ENCODE data around the gene CRADD.

Gene CRADD

GRCh38 chr12:93746572-93747168 is 69.5 kb downstream of the CRADD start:
- TF ChIP-seq ZNF791 (tag by site-specific recombination; IDR thresholded peaks at IDR 0.05), result no peak
- TF ChIP-seq, protein P1, sequence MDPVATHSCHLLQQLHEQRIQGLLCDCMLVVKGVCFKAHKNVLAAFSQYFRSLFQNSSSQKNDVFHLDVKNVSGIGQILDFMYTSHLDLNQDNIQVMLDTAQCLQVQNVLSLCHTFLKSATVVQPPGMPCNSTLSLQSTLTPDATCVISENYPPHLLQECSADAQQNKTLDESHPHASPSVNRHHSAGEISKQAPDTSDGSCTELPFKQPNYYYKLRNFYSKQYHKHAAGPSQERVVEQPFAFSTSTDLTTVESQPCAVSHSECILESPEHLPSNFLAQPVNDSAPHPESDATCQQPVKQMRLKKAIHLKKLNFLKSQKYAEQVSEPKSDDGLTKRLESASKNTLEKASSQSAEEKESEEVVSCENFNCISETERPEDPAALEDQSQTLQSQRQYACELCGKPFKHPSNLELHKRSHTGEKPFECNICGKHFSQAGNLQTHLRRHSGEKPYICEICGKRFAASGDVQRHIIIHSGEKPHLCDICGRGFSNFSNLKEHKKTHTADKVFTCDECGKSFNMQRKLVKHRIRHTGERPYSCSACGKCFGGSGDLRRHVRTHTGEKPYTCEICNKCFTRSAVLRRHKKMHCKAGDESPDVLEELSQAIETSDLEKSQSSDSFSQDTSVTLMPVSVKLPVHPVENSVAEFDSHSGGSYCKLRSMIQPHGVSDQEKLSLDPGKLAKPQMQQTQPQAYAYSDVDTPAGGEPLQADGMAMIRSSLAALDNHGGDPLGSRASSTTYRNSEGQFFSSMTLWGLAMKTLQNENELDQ (tag by site-specific recombination; IDR thresholded peaks at IDR 0.05; ENCODE audit: low read depth), result no peak
- TF ChIP-seq REPIN1 (tag by site-specific recombination; IDR thresholded peaks at IDR 0.05; ENCODE audit: low read depth), result no peak
- no peak for TF ChIP-seq PRDM10 (tag by site-specific recombination; IDR thresholded peaks at IDR 0.05)
- Histone ChIP-seq H3K9me3 (ENCODE audit: control insufficient read depth, insufficient read depth, low read depth, low read length) (no peaks in the 10 kb centered on the region), H3K36me3 (ENCODE audit: control insufficient read depth in 2 of 2, insufficient read depth in 1 of 2, low read length in 2 of 2) (no peaks in the 10 kb centered on the region), H3K4me1 (ENCODE audit: control insufficient read depth, insufficient read depth, low read length) (no peaks in the 10 kb centered on the region), H3K27ac (ENCODE audit: extremely low read depth, low read depth, low read length) (no peak overlapping the region), H3K4me3 (ENCODE audit: low read depth, low read length) (no peak overlapping the region)
- POLR2A ChIA-PET, result no interaction called here
- CTCF ChIA-PET, result no interaction called here

GRCh38 chr12:93748672-93749383 is 71.7 kb downstream of the CRADD start:
- CTCF ChIA-PET, result no interaction called here
- Histone ChIP-seq H3K36me3 (ENCODE audit: control insufficient read depth in 2 of 2, insufficient read depth in 1 of 2, low read length in 2 of 2) (no peaks in the 10 kb centered on the region), H3K9me3 (ENCODE audit: control insufficient read depth, insufficient read depth, low read depth, low read length) (no peaks in the 10 kb centered on the region), H3K27ac (ENCODE audit: extremely low read depth, low read depth, low read length) (no peak overlapping the region), H3K4me3 (ENCODE audit: low read depth, low read length) (no peak overlapping the region), H3K4me1 (ENCODE audit: control insufficient read depth, insufficient read depth, low read length) (no peaks in the 10 kb centered on the region)
- POLR2A ChIA-PET, result no interaction called here
- TF ChIP-seq HOXC10 (CRISPR knock-in tag; IDR thresholded peaks at IDR 0.05) (no peak), ZNF621 (tag by site-specific recombination; IDR thresholded peaks at IDR 0.05) (no peak)

DNA sequence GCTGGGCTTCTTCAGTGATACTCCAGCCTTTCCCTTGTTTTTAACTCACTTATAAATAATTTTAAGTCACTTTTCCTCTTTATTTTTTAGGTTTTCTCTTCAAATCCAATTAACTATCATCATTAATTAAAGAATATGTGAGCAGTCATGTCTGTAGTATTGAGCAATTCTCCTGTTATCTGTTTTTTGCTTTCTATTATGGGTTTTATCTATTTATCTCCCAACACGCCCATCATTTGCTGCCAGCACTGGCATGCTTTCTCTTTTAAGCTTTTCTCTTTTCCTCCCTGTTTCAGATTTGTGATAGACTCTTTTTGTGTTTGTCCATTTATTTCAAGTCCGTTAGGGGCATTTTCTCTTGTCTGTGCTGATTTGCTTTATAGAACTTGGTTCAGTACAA is 72.3 kb downstream of the CRADD start:
- H3K27ac ChIP-seq (ENCODE audit: extremely low read depth, low read depth, low read length), result no peak overlapping the region
- ChIA-PET POLR2A (no interaction called here), CTCF (no interaction called here)
- no peaks in the 10 kb centered on the region for H3K36me3 ChIP-seq (ENCODE audit: control insufficient read depth in 2 of 2, insufficient read depth in 1 of 2, low read length in 2 of 2)
- TF ChIP-seq GFI1B (tag by site-specific recombination; IDR thresholded peaks at IDR 0.05) (no peak), ZNF223 (tag by site-specific recombination; IDR thresholded peaks at IDR 0.05) (no peak)
- H3K4me3 ChIP-seq (ENCODE audit: low read depth, low read length), result no peak overlapping the region
- H3K4me1 ChIP-seq (ENCODE audit: control insufficient read depth, insufficient read depth, low read length), result no peaks in the 10 kb centered on the region
- no peaks in the 10 kb centered on the region for H3K9me3 ChIP-seq (ENCODE audit: control insufficient read depth, insufficient read depth, low read depth, low read length)

DNA sequence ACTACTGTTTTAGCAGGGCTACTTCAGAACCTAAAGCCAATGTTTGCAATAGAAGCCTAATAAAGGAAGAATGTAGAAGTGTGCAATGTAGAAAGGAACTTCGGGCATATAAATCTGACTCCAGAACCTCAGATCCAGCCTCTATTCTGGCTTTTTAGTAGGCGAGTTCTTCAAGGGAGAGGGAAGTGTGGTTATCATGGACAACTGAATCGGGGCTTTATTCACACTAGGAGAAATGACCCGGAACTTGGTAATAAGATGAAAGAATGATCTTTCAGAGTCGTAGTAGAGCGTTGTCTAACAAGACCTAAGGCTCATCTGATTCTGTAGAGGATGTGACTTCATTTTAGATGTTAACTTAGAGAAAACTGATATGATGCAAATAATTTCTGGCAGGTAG is 72.9 kb downstream of the CRADD start:
- H3K36me3 ChIP-seq (ENCODE audit: control insufficient read depth in 2 of 2, insufficient read depth in 1 of 2, low read length in 2 of 2), result no peaks in the 10 kb centered on the region
- no peaks in the 10 kb centered on the region for H3K4me1 ChIP-seq (ENCODE audit: control insufficient read depth, insufficient read depth, low read length)
- H3K4me3 ChIP-seq (ENCODE audit: low read depth, low read length), result no peak overlapping the region
- ChIA-PET POLR2A (no interaction called here), CTCF (no interaction called here)
- H3K9me3 ChIP-seq (ENCODE audit: control insufficient read depth, insufficient read depth, low read depth, low read length), result no peaks in the 10 kb centered on the region
- no peak overlapping the region for H3K27ac ChIP-seq (ENCODE audit: extremely low read depth, low read depth, low read length)
- TF ChIP-seq, protein P2, sequence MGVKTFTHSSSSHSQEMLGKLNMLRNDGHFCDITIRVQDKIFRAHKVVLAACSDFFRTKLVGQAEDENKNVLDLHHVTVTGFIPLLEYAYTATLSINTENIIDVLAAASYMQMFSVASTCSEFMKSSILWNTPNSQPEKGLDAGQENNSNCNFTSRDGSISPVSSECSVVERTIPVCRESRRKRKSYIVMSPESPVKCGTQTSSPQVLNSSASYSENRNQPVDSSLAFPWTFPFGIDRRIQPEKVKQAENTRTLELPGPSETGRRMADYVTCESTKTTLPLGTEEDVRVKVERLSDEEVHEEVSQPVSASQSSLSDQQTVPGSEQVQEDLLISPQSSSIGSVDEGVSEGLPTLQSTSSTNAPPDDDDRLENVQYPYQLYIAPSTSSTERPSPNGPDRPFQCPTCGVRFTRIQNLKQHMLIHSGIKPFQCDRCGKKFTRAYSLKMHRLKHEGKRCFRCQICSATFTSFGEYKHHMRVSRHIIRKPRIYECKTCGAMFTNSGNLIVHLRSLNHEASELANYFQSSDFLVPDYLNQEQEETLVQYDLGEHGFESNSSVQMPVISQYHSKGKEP (tag by site-specific recombination; IDR thresholded peaks at IDR 0.05), result no peak
- TF ChIP-seq ZNF112 (tag by site-specific recombination; IDR thresholded peaks at IDR 0.05) (no peak), ZNF791 (tag by site-specific recombination; IDR thresholded peaks at IDR 0.05) (no peak), SCRT1 (tag by site-specific recombination; IDR thresholded peaks at IDR 0.05; ENCODE audit: borderline replicate concordance) (no peak), ZNF19 (tag by site-specific recombination; IDR thresholded peaks at IDR 0.05; ENCODE audit: low read depth) (no peak), YY2 (tag by site-specific recombination; IDR thresholded peaks at IDR 0.05) (no peak), ZNF530 (tag by site-specific recombination; IDR thresholded peaks at IDR 0.05; ENCODE audit: low read depth) (no peak), BCL11B (tag by site-specific recombination; IDR thresholded peaks at IDR 0.05; ENCODE audit: low read depth) (no peak), BCL11A (tag by site-specific recombination; IDR thresholded peaks at IDR 0.05; ENCODE audit: low read depth) (no peak), TRIM28 (IDR thresholded peaks at IDR 0.05; ENCODE audit: borderline replicate concordance, low read length) (no peak), ZNF513 (tag by site-specific recombination; IDR thresholded peaks at IDR 0.05) (no peak), ZNF785 (tag by site-specific recombination; IDR thresholded peaks at IDR 0.05) (no peak)

Data from HEK293 (cell line).